ENCODE data around the gene ARSG.

DNA sequence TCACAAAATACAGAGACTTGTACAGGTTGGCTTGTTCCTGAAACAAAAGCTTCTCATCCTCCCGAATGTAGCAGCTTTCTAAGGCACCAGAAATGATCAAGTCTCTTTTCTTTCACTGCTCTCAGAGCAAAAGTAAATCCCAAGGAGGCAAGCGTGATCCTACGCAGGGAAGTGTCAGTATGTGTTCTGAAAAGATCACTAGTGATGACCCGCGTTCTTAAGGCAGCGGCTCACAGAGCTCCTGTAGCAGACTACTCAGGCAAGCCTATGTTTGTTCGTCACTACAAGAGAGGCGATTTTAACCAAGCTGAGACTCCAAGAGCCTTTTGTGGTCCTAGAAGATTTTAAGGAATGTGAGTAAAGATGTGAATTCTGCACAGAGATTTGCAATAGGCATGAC, 131.5 kb downstream of the ARSG start:
- TF ChIP-seq ZNF384 (IDR thresholded peaks at IDR 0.05) (no peak), FOXA1 (IDR thresholded peaks at IDR 0.05) (no peak)
